Liver (tissue), 9 donors: ENCODE results near the gene CNKSR3. TPM values are rescaled to one million over a fixed set of nuclear protein-coding genes. Genes with fewer than 3 reads are reported as not detected.

Source experiments
- DNase-seq: peaks from one replicate; pipeline ENCODE4 v3.0.0-alpha.2; 2017; ENCODE audit warnings: low spot score
- H3K27ac ChIP-seq, 2 donors: one replicate each; pipeline ENCODE4 v1.7.0; 2013; ENCODE audit warnings: inconsistent platforms in 2 of 2, low read length in 2 of 2, control low read depth in 1 of 2, low read depth in 1 of 2, mild to moderate bottlenecking in 1 of 2
- H3K27me3 ChIP-seq, 4 donors: one replicate each; pipeline versions ENCODE4 v1.6.1 to v1.7.0; 2013; ENCODE audit warnings: low read length in 3 of 4, inconsistent platforms in 1 of 4, mild to moderate bottlenecking in 1 of 4, moderate library complexity in 1 of 4; ENCODE audit not compliant: control insufficient read depth in 4 of 4, insufficient read depth in 4 of 4
- H3K36me3 ChIP-seq, 4 donors: one replicate each; pipeline versions ENCODE4 v1.6.1 to v1.7.0; 2013; ENCODE audit warnings: low read length in 3 of 4, mild to moderate bottlenecking in 3 of 4, low read depth in 1 of 4, moderate library complexity in 1 of 4; ENCODE audit not compliant: control insufficient read depth in 4 of 4, insufficient read depth in 3 of 4
- H3K4me1 ChIP-seq, 4 donors: one replicate each; pipeline versions ENCODE4 v1.6.1 to v1.7.0; 2013; ENCODE audit warnings: low read length in 3 of 4, mild to moderate bottlenecking in 3 of 4, moderate library complexity in 1 of 4; ENCODE audit not compliant: control insufficient read depth in 4 of 4, insufficient read depth in 4 of 4
- H3K4me3 ChIP-seq, 3 donors: one replicate each; pipeline versions ENCODE4 v1.6.1 to v1.7.0; 2013; ENCODE audit warnings: low read length in 3 of 3, control low read depth in 1 of 3, low read depth in 1 of 3, mild to moderate bottlenecking in 1 of 3
- H3K9ac ChIP-seq, 2 donors: one replicate each; pipeline ENCODE4 v1.7.0; 2013; ENCODE audit warnings: low read length in 2 of 2, mild to moderate bottlenecking in 2 of 2, moderate library complexity in 2 of 2, control low read depth in 1 of 2, low read depth in 1 of 2
- H3K9me3 ChIP-seq, 4 donors: one replicate each; pipeline versions ENCODE4 v1.6.1 to v1.7.0; 2013; ENCODE audit warnings: low read length in 3 of 4; ENCODE audit not compliant: control insufficient read depth in 4 of 4
- ATF3 ChIP-seq: IDR thresholded peaks from 2 replicates; pipeline ENCODE4 v1.6.1; 2016; ENCODE audit warnings: antibody characterized with exemption
- CTCF ChIP-seq: fragments of 150-350 bp; IDR thresholded peaks from 2 replicates; pipeline ENCODE4 v1.5.1; 2017; ENCODE audit warnings: improper control_type of control experiment, low read depth, low read length; ENCODE audit not compliant: missing input control
- EGR1 ChIP-seq, 2 donors: IDR thresholded peaks; 2 replicates each; pipeline ENCODE4 v1.6.1; 2016 to 2018; ENCODE audit warnings: antibody characterized with exemption in 2 of 2, low read depth in 2 of 2
- FOXA1 ChIP-seq: IDR thresholded peaks from 2 replicates; pipeline ENCODE4 v1.6.1; 2016; ENCODE audit warnings: antibody characterized with exemption
- FOXA2 ChIP-seq: IDR thresholded peaks from 2 replicates; pipeline ENCODE4 v1.6.1; 2016; ENCODE audit warnings: antibody characterized with exemption
- GABPA ChIP-seq, 2 donors: IDR thresholded peaks in 1 of 2; conservative IDR thresholded peaks in 1 of 2; 2 replicates each; pipeline ENCODE4 v1.6.1; 2016; ENCODE audit warnings: antibody characterized with exemption in 2 of 2, mild to moderate bottlenecking in 1 of 2, moderate library complexity in 1 of 2
- HNF4A ChIP-seq, 2 donors: conservative IDR thresholded peaks; 2 replicates each; pipeline ENCODE4 v1.6.1; 2016; ENCODE audit warnings: antibody characterized with exemption in 2 of 2, mild to moderate bottlenecking in 2 of 2
- JUND ChIP-seq, 2 donors: IDR thresholded peaks; 2 replicates each; pipeline ENCODE4 v1.6.1; 2016; ENCODE audit warnings: antibody characterized with exemption in 2 of 2
- MAX ChIP-seq: IDR thresholded peaks from 2 replicates; pipeline ENCODE4 v1.6.1; 2016; ENCODE audit warnings: antibody characterized with exemption
- NR2F2 ChIP-seq: IDR thresholded peaks from 2 replicates; pipeline ENCODE4 v1.6.1; 2016; ENCODE audit warnings: antibody characterized with exemption
- RAD21 ChIP-seq, 2 donors: IDR thresholded peaks; 2 replicates each; pipeline ENCODE4 v1.6.1; 2016; ENCODE audit warnings: antibody characterized with exemption in 2 of 2, mild to moderate bottlenecking in 2 of 2
- REST ChIP-seq: IDR thresholded peaks from 2 replicates; pipeline ENCODE4 v1.6.1; 2016; ENCODE audit warnings: antibody characterized with exemption, mild to moderate bottlenecking
- SP1 ChIP-seq: IDR thresholded peaks from 2 replicates; pipeline ENCODE4 v1.6.1; 2018; ENCODE audit warnings: antibody characterized with exemption, mild to moderate bottlenecking
- TAF1 ChIP-seq: conservative IDR thresholded peaks from 2 replicates; pipeline ENCODE4 v1.6.1; 2016; ENCODE audit warnings: antibody characterized with exemption, mild to moderate bottlenecking
- ZBTB33 ChIP-seq: IDR thresholded peaks from 2 replicates; pipeline ENCODE4 v1.6.1; 2016; ENCODE audit warnings: antibody characterized with exemption
- WGBS: extraction: QIAGEN DNeasy Blood & Tissue Kit; methylation state at CpG from one replicate; pipeline ENCODE4 v1.1.7; 2013; 5-methylcytosine and 5-hydroxymethylcytosine counted together
- polyA plus RNA-seq, 2 donors: library from polyadenylated mRNA; stranded (reverse) in 1 of 2; unstranded in 1 of 2; fragments of 200-250 nt in 1 of 2; fragments of >200 nt in 1 of 2; fragmentation: Nextera tagmentation in 1 of 2; extraction: Ambion mirVana in 1 of 2; gene quantifications; one replicate each; pipeline versions ENCODE4 v1.2.1 to v1.2.3, GENCODE V29; 2013 to 2015
- total RNA-seq, 2 donors: library from RNA; depleted of rRNA; stranded (reverse); fragments of >200 nt; gene quantifications; one replicate each; pipeline ENCODE4 v1.2.3, GENCODE V29; 2014
- donor health status: healthy.
- donor health status: healthy.
- donor health status: healthy.
- donor health status: healthy.
- donor health status: healthy.

The CNKSR3 gene
- total and polyA plus RNA-seq, 4 donors = 6.4 to 22.7 (median 15.0) TPM

GRCh38 chr6:154502553-154502952, 7.9 kb downstream of the CNKSR3 start:
- WGBS = 88% methylated on average over 7 of the region's 7 CpGs
- Histone ChIP-seq H3K27me3 (no peaks in the 10 kb centered on the region), H3K4me3 (no peak overlapping the region), H3K9me3 (no peaks in the 10 kb centered on the region), H3K4me1 (peaks cover 6 to 39% (median 28%) of the 10 kb centered on the region in 4 donors), H3K27ac (no peak overlapping the region), H3K9ac (no peak overlapping the region), H3K36me3 (no peaks in the 10 kb centered on the region)
- no peak for DNase-seq
- TF ChIP-seq REST (no peak), RAD21 (IDR thresholded peaks at IDR 0.05) (no peak), MAX (no peak), GABPA (IDR thresholded peaks at IDR 0.05 in 1 of 2, conservative IDR thresholded peaks at IDR 0.05 in 1 of 2) (no peak), ZBTB33 (no peak), CTCF (no peak), TAF1 (no peak)

GRCh38 chr6:154501578-154501868, 9.0 kb downstream of the CNKSR3 start:
- Histone ChIP-seq H3K4me1 (peaks cover 6 to 29% (median 19%) of the 10 kb centered on the region in 4 donors), H3K36me3 (no peaks in the 10 kb centered on the region), H3K9ac (no peak overlapping the region), H3K27me3 (no peaks in the 10 kb centered on the region), H3K9me3 (no peaks in the 10 kb centered on the region), H3K4me3 (no peak overlapping the region), H3K27ac (no peak overlapping the region)
- DNase-seq = no peak
- 84% methylated on average over 4 of the region's 4 CpGs for WGBS
- TF ChIP-seq EGR1 (IDR thresholded peaks at IDR 0.05; ENCODE audit: low read depth in 2 of 2) (no peak), MAX (no peak), NR2F2 (no peak), FOXA1 (no peak), HNF4A (conservative IDR thresholded peaks at IDR 0.05) (no peak), SP1 (no peak), ATF3 (no peak), REST (no peak), RAD21 (IDR thresholded peaks at IDR 0.05) (no peak), FOXA2 (no peak), GABPA (IDR thresholded peaks at IDR 0.05 in 1 of 2, conservative IDR thresholded peaks at IDR 0.05 in 1 of 2) (no peak), ZBTB33 (no peak), TAF1 (no peak), JUND (IDR thresholded peaks at IDR 0.05) (no peak), CTCF (no peak)
